Ovary (tissue), 9 donors: ENCODE measurements around the gene SLC2A13. TPM values are rescaled to one million over a fixed set of nuclear protein-coding genes. Genes with fewer than 3 reads are reported as not detected.

Experiments used
- DNase-seq, 5 donors: peaks; one replicate each; pipeline ENCODE4 v3.0.0-alpha.2; 2019 to 2020
- H3K27ac ChIP-seq, 2 donors: fragments of 200-600 bp; one replicate each; pipeline versions ENCODE4 v1.5.1 to v1.8.0; 2019 to 2022
- H3K27me3 ChIP-seq: fragments of 200-600 bp; one replicate; pipeline ENCODE4 v1.8.0; 2022
- H3K36me3 ChIP-seq: fragments of 200-600 bp; sonication (generic); one replicate; pipeline ENCODE4 v1.5.1; 2019
- H3K4me1 ChIP-seq: one replicate; pipeline ENCODE4 v1.8.1; 2013; ENCODE audit warnings: mild to moderate bottlenecking, moderate library complexity; ENCODE audit not compliant: insufficient read depth
- H3K4me3 ChIP-seq: fragments of 200-600 bp; sonication (generic); one replicate; pipeline ENCODE4 v1.5.1; 2017
- H3K9me3 ChIP-seq, 2 donors: fragments of 200-600 bp in 1 of 2; sonication (generic) in 1 of 2; one replicate each; pipeline versions ENCODE4 v1.5.1 to v1.8.1; 2013 to 2019; ENCODE audit warnings: mild to moderate bottlenecking in 1 of 2, moderate library complexity in 1 of 2
- EP300 ChIP-seq: sonication (generic); formaldehyde crosslinking; IDR thresholded peaks from one replicate; pipeline ENCODE4 v1.6.1; 2017; ENCODE audit warnings: antibody characterized with exemption
- POLR2A ChIP-seq: fragments of 450-650 bp; IDR thresholded peaks from one replicate; pipeline ENCODE4 v1.6.1; 2017; ENCODE audit warnings: antibody characterized with exemption, mild to moderate bottlenecking, moderate library complexity
- WGBS, 3 donors: extraction: QIAGEN DNeasy Blood & Tissue Kit in 1 of 3; methylation state at CpG; one replicate each; pipeline versions ENCODE4 v1.1.5 to v1.1.7; 2013 to 2017; 5-methylcytosine and 5-hydroxymethylcytosine counted together
- intact Hi-C, 4 donors: fragments of 100-400 bp; cut with DNase I; formaldehyde crosslinking; loops; one replicate each; pipeline versions ENCODE4 v1.11.0 to v1.15.1; 2022 to 2023
- polyA plus RNA-seq, 2 donors: library from polyadenylated mRNA; stranded (reverse); fragments of 200-250 nt in 1 of 2; fragments of 350-450 nt in 1 of 2; fragmentation: Illumina TruSeq in 1 of 2; extraction: RNeasy Lipid Tissue Mini Kit (QIAGEN cat#74804) in 1 of 2; gene quantifications; one replicate each; pipeline ENCODE4 v1.2.3, GENCODE V29; 2013 to 2014
- total RNA-seq, 7 donors: library from RNA; depleted of rRNA in 2 of 7; stranded (reverse); fragments of >200 nt in 2 of 7; fragmentation: NEBNext Ultra II Directional in 3 of 7; extraction: Animal tissue kit (Norgen Biotek cat#: 25700) in 3 of 7; gene quantifications; one replicate each; pipeline versions ENCODE4 v1.1.0 to v1.2.4, GENCODE V29; 2016 to 2023
- TF ChIP-seq, protein P1 (sequence below), 3 donors: fragments of 450-650 bp in 2 of 3; fragments of 200-600 bp in 1 of 3; IDR thresholded peaks; one replicate each; pipeline versions ENCODE4 v1.5.1 to v1.8.0; 2016 to 2022; ENCODE audit warnings: antibody characterized with exemption in 3 of 3, mild to moderate bottlenecking in 1 of 3
- donor health status: DM: no; HTN: no; CAD: no; lungs with moderate emphysema.
- donor health status: DM: no; HTN: no; CAD: no.
- donor health status: Bipolar disorder and iron deficiency.
- donor health status: DM: yes; HTN: yes; CAD: no.
- donor health status: DM: no; HTN: no; CAD: no.
- donor health status: DM: yes; HTN: yes; CAD: no.

The SLC2A13 gene
- total and polyA plus RNA-seq, 9 donors, result 2.3 to 24.3 (median 7.9) TPM

DNA sequence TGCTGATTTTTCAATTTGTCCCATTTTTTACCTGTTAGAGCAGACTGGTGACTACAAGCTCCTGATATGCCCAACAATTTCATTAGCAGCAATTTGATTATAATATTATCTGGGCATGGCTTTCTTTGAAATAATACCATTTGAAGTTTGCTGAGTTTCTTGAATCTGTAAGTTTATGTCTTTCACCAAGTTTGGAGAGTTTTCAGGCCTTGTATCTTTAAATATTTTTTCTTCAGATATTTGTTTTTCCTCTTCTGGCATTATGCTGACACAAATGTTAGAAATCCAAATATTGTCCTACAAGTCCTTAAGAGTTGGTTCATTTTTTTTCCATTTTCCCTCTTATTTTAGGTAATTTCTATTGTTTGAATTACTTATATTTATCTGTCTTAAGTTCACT, 30.4 kb downstream of the SLC2A13 start:
- H3K4me3 ChIP-seq, result no peak overlapping the region
- H3K27ac ChIP-seq, result no peak overlapping the region
- H3K27me3 ChIP-seq, result no peaks in the 10 kb centered on the region
- H3K4me1 ChIP-seq, result no peaks in the 10 kb centered on the region
- TF ChIP-seq EP300 (no peak), POLR2A (no peak)
- TF ChIP-seq, protein P1, sequence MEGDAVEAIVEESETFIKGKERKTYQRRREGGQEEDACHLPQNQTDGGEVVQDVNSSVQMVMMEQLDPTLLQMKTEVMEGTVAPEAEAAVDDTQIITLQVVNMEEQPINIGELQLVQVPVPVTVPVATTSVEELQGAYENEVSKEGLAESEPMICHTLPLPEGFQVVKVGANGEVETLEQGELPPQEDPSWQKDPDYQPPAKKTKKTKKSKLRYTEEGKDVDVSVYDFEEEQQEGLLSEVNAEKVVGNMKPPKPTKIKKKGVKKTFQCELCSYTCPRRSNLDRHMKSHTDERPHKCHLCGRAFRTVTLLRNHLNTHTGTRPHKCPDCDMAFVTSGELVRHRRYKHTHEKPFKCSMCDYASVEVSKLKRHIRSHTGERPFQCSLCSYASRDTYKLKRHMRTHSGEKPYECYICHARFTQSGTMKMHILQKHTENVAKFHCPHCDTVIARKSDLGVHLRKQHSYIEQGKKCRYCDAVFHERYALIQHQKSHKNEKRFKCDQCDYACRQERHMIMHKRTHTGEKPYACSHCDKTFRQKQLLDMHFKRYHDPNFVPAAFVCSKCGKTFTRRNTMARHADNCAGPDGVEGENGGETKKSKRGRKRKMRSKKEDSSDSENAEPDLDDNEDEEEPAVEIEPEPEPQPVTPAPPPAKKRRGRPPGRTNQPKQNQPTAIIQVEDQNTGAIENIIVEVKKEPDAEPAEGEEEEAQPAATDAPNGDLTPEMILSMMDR (IDR thresholded peaks at IDR 0.05), result no peak
- no peak for DNase-seq
- intact Hi-C loops, result no loop called here
- H3K9me3 ChIP-seq, result no peaks in the 10 kb centered on the region
- no peaks in the 10 kb centered on the region for H3K36me3 ChIP-seq

- no peaks in the 10 kb centered on the region for H3K36me3 ChIP-seq
- 75 to 84% (median 79%) methylated on average over 2 of the region's 2 CpGs for WGBS, 3 donors
Observed at GRCh38 chr12:40068416-40068815, 37.5 kb downstream of the SLC2A13 start.

GRCh38 chr12:40065636-40066035, 40.2 kb downstream of the SLC2A13 start:
- H3K9me3 ChIP-seq, result no peaks in the 10 kb centered on the region
- H3K27me3 ChIP-seq, result no peaks in the 10 kb centered on the region
- WGBS, 3 donors, result 22 to 31% (median 22%) methylated on average over 1 of the region's 1 CpG
- no peak for DNase-seq
- no peaks in the 10 kb centered on the region for H3K36me3 ChIP-seq
- TF ChIP-seq, protein P1 (IDR thresholded peaks at IDR 0.05), result no peak
- TF ChIP-seq POLR2A (no peak), EP300 (no peak)
- no peaks in the 10 kb centered on the region for H3K4me1 ChIP-seq
- H3K4me3 ChIP-seq, result no peak overlapping the region
- intact Hi-C loops, result no loop called here
- H3K27ac ChIP-seq, result no peak overlapping the region

More at GRCh38 chr12:40068416-40068815, 37.5 kb downstream of the SLC2A13 start:
- no peak overlapping the region for H3K27ac ChIP-seq
- H3K4me1 ChIP-seq, result no peaks in the 10 kb centered on the region
- DNase-seq, result no peak
- H3K27me3 ChIP-seq, result no peaks in the 10 kb centered on the region
- no peak overlapping the region for H3K4me3 ChIP-seq
- no peak for TF ChIP-seq POLR2A
- TF ChIP-seq, protein P1 (IDR thresholded peaks at IDR 0.05), result no peak
- TF ChIP-seq EP300, result no peak
- intact Hi-C loops, result no loop called here
- no peaks in the 10 kb centered on the region for H3K9me3 ChIP-seq

DNA sequence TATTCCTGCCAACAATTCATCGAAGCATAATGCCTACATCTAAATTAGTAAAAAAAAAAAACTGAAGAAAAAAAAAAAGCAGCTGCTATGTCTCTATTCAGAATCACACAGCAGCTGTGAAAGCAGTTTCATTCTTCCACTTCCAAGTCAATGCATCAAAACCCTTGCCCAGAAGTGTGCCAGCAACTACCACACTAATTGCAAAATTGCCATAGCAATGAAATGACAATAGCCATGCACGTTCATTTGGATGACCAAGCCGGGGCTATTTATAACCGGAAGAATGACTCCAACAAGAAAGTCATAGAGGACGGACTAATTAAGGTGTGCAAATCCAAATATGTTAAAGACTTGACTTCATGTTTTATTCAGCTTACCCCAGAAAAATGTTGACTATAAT, 42.5 kb downstream of the SLC2A13 start:
- Histone ChIP-seq H3K4me1 (no peaks in the 10 kb centered on the region), H3K27me3 (no peaks in the 10 kb centered on the region), H3K36me3 (no peaks in the 10 kb centered on the region), H3K4me3 (no peak overlapping the region), H3K27ac (no peak overlapping the region), H3K9me3 (no peaks in the 10 kb centered on the region)
- DNase-seq, result no peak
- intact Hi-C loops, result no loop called here
- WGBS, 3 donors, result 64 to 75% (median 73%) methylated on average over 5 of the region's 5 CpGs
- TF ChIP-seq, protein P1 (IDR thresholded peaks at IDR 0.05), result no peak
- TF ChIP-seq POLR2A, result no peak
- TF ChIP-seq EP300, result no peak
